Measurements from ENCODE around the gene CGB8.
"Not testable (repeated sequence)": the region's sequence is repeated elsewhere in the genome, so short reads cannot be mapped to it uniquely, and the experiment has no call there.

The CGB8 gene

GRCh38 chr19:49029749-49030148 is 19.2 kb downstream of the CGB8 start:
- not testable (repeated sequence) for DNase-seq

- not testable (repeated sequence) for DNase-seq
Observed at GRCh38 chr19:49028686-49029085, 20.2 kb downstream of the CGB8 start.

GRCh38 chr19:49025599-49025998 is 23.3 kb downstream of the CGB8 start:
- not testable (repeated sequence) for DNase-seq

- DNase-seq = not testable (repeated sequence)
Observed at GRCh38 chr19:49025088-49025487, 23.8 kb downstream of the CGB8 start.

- DNase-seq = not testable (repeated sequence)
Observed at GRCh38 chr19:49024233-49024632, 24.7 kb downstream of the CGB8 start, which contains the start of gene CGB3. CGB3 (minus strand) TSS chr19:49024333; CDS start chr19:49023971, 362 bp downstream.

GRCh38 chr19:49022116-49022515 is 26.8 kb downstream of the CGB8 start:
- no peak for DNase-seq

GRCh38 chr19:49020931-49021895 is 27.7 kb downstream of the CGB8 start:
- DNase-seq = no peak

- DNase-seq = no peak
Observed at GRCh38 chr19:49020342-49020741, 28.6 kb downstream of the CGB8 start.

GRCh38 chr19:49019242-49019932 is 29.5 kb downstream of the CGB8 start:
- DNase-seq = peak; percentile 68

GRCh38 chr19:49018388-49019241 is 30.3 kb downstream of the CGB8 start:
- DNase-seq = not testable (repeated sequence)

- peak; percentile 66 for DNase-seq
Observed at GRCh38 chr19:49017666-49018351, 31.1 kb downstream of the CGB8 start.

- no peak for DNase-seq
Observed at GRCh38 chr19:49017041-49017665, 31.8 kb downstream of the CGB8 start, which contains the start of gene LHB. LHB (minus strand) TSS chr19:49017091; CDS start chr19:49017081, 10 bp downstream.

- no peak for DNase-seq
Observed at GRCh38 chr19:49016067-49016839, 32.7 kb downstream of the CGB8 start.

- DNase-seq = no peak
Observed at GRCh38 chr19:49014870-49015255, 34.0 kb downstream of the CGB8 start.

- DNase-seq = no peak
Observed at GRCh38 chr19:49014123-49014869, 34.6 kb downstream of the CGB8 start.

- no peak for DNase-seq
Observed at GRCh38 chr19:49011194-49011593, 37.7 kb downstream of the CGB8 start.

- no peak for DNase-seq
Observed at GRCh38 chr19:49010453-49010852, 38.5 kb downstream of the CGB8 start.

- no peak for DNase-seq
Observed at GRCh38 chr19:49009828-49010227, 39.1 kb downstream of the CGB8 start.

- no peak for DNase-seq
Observed at GRCh38 chr19:49006905-49007304, 42.0 kb downstream of the CGB8 start.
